ENCODE measurements around the gene SH3RF3. TPM values are rescaled to one million over a fixed set of nuclear protein-coding genes. Genes with fewer than 3 reads are reported as not detected.

The SH3RF3 gene
- total RNA-seq, 1 donor from 2014 or later: 59.5 TPM

DNA sequence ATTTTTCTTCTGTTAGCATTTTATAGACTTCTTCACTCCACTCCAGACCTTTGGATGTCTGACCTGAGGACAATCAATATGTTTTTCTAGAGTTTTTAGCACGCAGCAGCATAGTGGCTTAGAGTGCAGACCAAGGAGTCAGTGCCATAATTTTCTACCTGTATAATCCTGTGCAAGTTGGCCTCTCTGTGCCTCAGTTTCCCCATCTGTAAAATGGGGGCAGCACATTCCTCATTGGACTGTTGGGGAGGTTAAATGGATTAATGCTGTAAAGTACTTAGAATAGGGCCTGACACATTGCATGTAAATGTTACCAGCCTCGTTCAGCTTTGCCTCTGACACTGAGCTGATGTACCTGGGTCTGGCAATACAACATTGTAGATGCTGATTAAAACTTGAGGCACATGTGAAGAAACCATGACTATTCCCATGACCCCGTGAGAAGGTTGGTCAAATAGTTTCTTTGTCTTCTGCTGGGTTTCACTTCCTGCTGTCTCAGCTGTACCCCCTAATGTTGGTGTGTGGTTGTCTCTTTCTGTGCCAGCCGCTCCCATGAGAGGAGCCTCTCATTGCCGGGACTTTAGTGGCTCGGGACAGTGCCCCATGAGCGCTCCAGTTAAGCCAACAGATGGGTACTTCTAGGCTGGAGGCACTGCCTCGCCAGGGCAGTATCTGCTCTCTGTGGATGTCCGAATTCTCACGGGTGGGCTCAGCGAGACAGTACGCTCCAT, 125.3 kb downstream of the SH3RF3 start:
- Mint-ChIP-seq H3K27me3 (ENCODE audit: low read depth) (no peaks in the 10 kb centered on the region), H3K4me3 (ENCODE audit: unreplicated experiment) (no peak overlapping the region), H3K27ac (ENCODE audit: unreplicated experiment) (no peak overlapping the region), H3K9me3 (ENCODE audit: low read depth) (no peaks in the 10 kb centered on the region), H3K4me1 (ENCODE audit: low read depth) (peaks cover 73% of the 10 kb centered on the region), H3K36me3 (ENCODE audit: low read depth) (peaks cover 4% of the 10 kb centered on the region)
- TF ChIP-seq, protein P1, sequence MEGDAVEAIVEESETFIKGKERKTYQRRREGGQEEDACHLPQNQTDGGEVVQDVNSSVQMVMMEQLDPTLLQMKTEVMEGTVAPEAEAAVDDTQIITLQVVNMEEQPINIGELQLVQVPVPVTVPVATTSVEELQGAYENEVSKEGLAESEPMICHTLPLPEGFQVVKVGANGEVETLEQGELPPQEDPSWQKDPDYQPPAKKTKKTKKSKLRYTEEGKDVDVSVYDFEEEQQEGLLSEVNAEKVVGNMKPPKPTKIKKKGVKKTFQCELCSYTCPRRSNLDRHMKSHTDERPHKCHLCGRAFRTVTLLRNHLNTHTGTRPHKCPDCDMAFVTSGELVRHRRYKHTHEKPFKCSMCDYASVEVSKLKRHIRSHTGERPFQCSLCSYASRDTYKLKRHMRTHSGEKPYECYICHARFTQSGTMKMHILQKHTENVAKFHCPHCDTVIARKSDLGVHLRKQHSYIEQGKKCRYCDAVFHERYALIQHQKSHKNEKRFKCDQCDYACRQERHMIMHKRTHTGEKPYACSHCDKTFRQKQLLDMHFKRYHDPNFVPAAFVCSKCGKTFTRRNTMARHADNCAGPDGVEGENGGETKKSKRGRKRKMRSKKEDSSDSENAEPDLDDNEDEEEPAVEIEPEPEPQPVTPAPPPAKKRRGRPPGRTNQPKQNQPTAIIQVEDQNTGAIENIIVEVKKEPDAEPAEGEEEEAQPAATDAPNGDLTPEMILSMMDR (IDR thresholded peaks at IDR 0.05): no peak
- no peak for DNase-seq (ENCODE audit: low spot score)

DNA sequence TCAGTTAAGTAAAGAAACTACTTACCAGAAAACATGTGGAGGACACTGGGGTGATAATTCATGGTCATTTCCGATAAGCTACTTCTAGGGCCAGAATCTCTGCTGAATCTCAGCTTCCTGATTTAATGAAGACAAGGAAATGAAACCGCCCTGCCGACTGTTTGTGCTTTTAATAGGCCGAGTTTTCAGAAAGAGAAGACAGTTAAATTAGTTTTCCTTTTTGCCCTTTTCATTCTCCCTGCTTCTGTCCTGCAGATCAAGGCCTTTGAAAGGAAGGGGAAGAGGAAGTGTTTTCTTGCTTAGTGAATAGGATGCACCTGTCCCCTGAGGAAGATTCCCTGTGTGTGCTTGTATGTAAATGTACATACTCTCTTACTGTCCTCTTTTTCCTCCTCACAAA, 126.6 kb downstream of the SH3RF3 start:
- peaks cover 4% of the 10 kb centered on the region for H3K36me3 Mint-ChIP-seq (ENCODE audit: low read depth)
- H3K4me1 Mint-ChIP-seq (ENCODE audit: low read depth): peaks cover 79% of the 10 kb centered on the region

DNA sequence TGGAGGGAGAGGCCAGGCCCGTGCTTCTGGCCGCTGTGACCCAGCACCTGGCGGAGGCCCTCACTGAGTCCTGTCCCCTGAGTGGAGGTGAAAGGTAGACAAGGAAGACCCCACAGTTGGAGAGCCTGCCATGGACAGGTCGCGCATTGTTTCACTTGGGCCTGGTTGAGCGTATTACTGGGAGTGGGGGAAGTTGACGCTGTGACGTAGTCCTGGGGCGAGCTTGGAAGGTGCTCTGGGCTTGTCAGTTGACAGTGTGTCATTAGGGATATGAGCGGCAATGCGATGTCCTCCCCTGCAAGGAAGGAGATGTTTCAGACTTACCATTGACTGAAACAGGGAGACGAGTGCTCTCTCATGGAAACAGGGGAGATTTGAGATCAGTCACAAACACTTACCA, 127.1 kb downstream of the SH3RF3 start:
- Mint-ChIP-seq H3K4me3 (ENCODE audit: unreplicated experiment) (no peak overlapping the region), H3K27me3 (ENCODE audit: low read depth) (no peaks in the 10 kb centered on the region), H3K36me3 (ENCODE audit: low read depth) (peaks cover 4% of the 10 kb centered on the region), H3K4me1 (ENCODE audit: low read depth) (peaks cover 82% of the 10 kb centered on the region), H3K9me3 (ENCODE audit: low read depth) (no peaks in the 10 kb centered on the region), H3K27ac (ENCODE audit: unreplicated experiment) (peak overlapping the region; percentile 32)
- TF ChIP-seq, protein P1 (IDR thresholded peaks at IDR 0.05): no peak
- DNase-seq (ENCODE audit: low spot score): no peak

More for the DNA sequence above, 126.6 kb downstream of the SH3RF3 start:
- H3K9me3 Mint-ChIP-seq (ENCODE audit: low read depth): no peaks in the 10 kb centered on the region
- H3K4me3 Mint-ChIP-seq (ENCODE audit: unreplicated experiment): no peak overlapping the region
- H3K27ac Mint-ChIP-seq (ENCODE audit: unreplicated experiment): no peak overlapping the region
- no peak for DNase-seq (ENCODE audit: low spot score)
- no peaks in the 10 kb centered on the region for H3K27me3 Mint-ChIP-seq (ENCODE audit: low read depth)
- TF ChIP-seq, protein P1 (IDR thresholded peaks at IDR 0.05): no peak

DNA sequence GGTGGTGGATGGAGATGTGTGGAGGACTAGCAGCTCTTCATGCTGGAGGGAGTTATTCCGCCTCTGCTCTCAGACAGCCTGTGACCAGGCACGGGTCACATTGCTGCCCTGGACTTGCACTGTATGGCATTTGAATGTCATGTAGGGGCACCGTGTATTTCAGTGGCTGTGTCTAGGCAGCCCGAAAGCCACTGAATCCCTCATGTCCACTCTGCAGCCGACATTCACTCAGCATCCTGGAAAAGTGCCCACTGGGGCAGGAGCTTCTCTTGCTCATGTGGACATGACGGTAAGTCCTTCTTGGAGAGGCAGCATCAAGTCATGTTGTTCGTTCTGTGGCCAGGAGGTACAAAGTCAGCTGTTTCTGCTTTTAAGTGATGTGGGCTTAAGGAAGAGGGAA, 127.9 kb downstream of the SH3RF3 start:
- H3K9me3 Mint-ChIP-seq (ENCODE audit: low read depth): no peaks in the 10 kb centered on the region
- H3K27ac Mint-ChIP-seq (ENCODE audit: unreplicated experiment): peak overlapping the region; percentile 85

DNA sequence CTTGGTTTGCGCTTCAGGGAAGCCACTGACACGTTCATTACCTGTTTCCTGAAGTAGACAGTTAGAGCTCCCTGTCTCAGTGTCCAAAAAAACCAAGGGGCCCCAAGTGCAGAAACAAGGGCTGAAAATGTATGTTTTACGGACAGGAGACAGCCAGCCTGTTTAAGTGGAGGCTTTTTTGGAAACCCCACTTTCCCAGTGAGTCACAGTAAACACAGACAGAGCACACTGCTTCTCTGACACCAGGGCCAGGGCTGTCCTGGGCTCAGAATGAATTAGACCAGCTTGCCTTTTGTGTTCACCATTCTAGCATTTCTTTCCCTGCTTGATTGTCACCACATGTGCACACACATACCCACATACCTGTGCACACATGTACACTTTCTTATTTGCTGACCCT, 128.6 kb downstream of the SH3RF3 start:
- Mint-ChIP-seq H3K9me3 (ENCODE audit: low read depth) (no peaks in the 10 kb centered on the region), H3K27ac (ENCODE audit: unreplicated experiment) (peak overlapping the region; percentile 66), H3K4me1 (ENCODE audit: low read depth) (peaks cover 92% of the 10 kb centered on the region), H3K4me3 (ENCODE audit: unreplicated experiment) (no peak overlapping the region), H3K36me3 (ENCODE audit: low read depth) (peaks cover 4% of the 10 kb centered on the region), H3K27me3 (ENCODE audit: low read depth) (no peaks in the 10 kb centered on the region)
- TF ChIP-seq, protein P1 (IDR thresholded peaks at IDR 0.05): no peak
- DNase-seq (ENCODE audit: low spot score): no peak

More for the DNA sequence above, 127.9 kb downstream of the SH3RF3 start:
- TF ChIP-seq, protein P1 (IDR thresholded peaks at IDR 0.05): no peak
- Mint-ChIP-seq H3K4me3 (ENCODE audit: unreplicated experiment) (no peak overlapping the region), H3K4me1 (ENCODE audit: low read depth) (peaks cover 87% of the 10 kb centered on the region), H3K27me3 (ENCODE audit: low read depth) (no peaks in the 10 kb centered on the region), H3K36me3 (ENCODE audit: low read depth) (peaks cover 4% of the 10 kb centered on the region)
- DNase-seq (ENCODE audit: low spot score): no peak

Data from chondrocyte (in vitro differentiated cells).